ENCODE data around the gene AMDHD2.

Gene AMDHD2

DNA sequence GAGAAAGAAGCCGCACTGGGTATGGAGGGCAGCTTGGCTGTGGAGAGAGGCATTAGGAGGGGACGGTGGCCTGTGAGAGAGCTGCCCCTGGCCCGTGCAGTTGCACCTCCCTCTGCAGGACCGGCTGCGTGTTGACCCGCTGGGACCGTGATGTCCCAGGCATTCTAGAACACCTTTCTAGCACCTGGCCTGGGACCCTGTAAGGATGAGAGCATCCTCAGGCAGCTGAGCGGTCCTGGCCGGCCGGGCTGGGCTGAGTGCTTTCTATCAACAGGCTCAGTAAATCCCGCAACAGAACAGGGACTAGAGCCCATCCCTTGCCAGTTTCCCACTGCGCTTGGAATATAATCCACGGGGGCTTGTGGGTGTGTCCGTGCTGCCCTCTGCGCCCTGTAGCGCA, 30.6 kb upstream of the AMDHD2 start:
- TF ChIP-seq, protein P1, sequence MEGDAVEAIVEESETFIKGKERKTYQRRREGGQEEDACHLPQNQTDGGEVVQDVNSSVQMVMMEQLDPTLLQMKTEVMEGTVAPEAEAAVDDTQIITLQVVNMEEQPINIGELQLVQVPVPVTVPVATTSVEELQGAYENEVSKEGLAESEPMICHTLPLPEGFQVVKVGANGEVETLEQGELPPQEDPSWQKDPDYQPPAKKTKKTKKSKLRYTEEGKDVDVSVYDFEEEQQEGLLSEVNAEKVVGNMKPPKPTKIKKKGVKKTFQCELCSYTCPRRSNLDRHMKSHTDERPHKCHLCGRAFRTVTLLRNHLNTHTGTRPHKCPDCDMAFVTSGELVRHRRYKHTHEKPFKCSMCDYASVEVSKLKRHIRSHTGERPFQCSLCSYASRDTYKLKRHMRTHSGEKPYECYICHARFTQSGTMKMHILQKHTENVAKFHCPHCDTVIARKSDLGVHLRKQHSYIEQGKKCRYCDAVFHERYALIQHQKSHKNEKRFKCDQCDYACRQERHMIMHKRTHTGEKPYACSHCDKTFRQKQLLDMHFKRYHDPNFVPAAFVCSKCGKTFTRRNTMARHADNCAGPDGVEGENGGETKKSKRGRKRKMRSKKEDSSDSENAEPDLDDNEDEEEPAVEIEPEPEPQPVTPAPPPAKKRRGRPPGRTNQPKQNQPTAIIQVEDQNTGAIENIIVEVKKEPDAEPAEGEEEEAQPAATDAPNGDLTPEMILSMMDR (IDR thresholded peaks at IDR 0.05; ENCODE audit: insufficient read depth, low read depth, low read length, missing control alignments), result no peak
- no peak for DNase-seq (ENCODE audit: low read depth)
- no peak overlapping the region for H3K4me3 ChIP-seq (ENCODE audit: low read depth, low read length)

DNA sequence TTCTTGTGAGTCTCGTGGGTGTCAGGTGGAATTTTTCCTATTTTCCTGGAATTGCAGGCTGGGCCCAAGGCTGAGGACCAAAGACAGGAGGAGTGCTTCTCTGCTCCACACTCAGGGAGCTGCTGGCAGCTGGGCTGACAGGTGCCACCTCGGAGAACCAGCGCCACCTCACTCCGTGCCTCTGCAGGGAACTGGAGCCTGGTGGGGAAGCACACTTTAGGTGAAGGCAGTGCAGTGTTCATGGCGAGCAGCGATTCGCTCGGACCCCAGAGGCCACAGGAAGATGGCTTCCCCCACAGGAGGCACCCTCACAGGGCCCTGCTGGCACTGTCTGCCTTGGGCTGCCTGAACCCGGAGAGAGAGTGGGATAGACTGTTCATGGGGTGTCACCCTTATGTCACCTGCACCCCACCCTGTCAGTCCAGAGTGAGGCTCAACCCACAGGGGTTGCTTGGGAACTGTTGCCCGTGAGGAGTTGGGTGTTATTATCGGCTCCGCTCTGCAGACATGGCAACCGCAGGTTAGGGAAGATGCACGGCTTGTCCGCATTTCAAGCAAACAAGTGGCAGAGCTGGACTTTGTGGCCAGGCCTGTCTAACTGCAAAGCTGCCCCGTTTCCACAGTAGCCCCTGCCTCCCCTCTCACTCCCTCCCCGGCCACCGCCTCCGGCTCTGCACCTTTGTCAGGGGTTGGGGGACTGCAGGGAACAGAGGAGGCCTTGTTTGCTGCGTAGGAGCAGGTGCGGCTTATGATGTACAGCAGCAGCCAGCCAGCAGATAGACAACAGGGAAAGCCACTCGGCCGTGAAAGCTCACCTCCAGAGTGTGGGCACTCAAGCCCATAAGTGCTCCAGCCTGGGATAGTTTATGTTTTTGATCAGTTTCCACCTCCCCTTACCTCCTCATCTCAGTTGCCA, 29.7 kb upstream of the AMDHD2 start:
- DNase-seq (ENCODE audit: low read depth), result no peak
- TF ChIP-seq, protein P1 (IDR thresholded peaks at IDR 0.05; ENCODE audit: insufficient read depth, low read depth, low read length, missing control alignments), result no peak
- H3K4me3 ChIP-seq (ENCODE audit: low read depth, low read length), result no peak overlapping the region

DNA sequence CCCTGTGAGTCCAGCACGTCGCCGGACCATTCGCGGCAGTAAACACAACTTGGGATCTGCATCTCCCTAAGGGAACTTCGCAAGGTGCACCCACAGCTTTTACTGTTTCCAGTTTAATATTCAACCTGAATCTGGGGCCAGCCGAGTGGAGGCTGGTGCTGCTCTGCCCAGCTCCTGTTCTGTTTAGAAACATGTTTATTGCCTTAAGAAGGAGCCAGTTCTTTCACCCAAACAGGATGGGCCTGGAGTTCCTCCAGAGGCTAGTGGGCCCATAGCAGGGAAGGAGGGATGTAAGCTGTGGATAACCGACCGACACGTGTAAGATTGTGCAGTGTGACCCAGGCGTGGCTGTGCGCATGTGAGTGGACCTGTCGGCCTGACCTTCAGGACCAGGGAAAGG, 27.9 kb upstream of the AMDHD2 start:
- TF ChIP-seq, protein P1 (IDR thresholded peaks at IDR 0.05; ENCODE audit: insufficient read depth, low read depth, low read length, missing control alignments), result no peak
- no peak for DNase-seq (ENCODE audit: low read depth)

DNA sequence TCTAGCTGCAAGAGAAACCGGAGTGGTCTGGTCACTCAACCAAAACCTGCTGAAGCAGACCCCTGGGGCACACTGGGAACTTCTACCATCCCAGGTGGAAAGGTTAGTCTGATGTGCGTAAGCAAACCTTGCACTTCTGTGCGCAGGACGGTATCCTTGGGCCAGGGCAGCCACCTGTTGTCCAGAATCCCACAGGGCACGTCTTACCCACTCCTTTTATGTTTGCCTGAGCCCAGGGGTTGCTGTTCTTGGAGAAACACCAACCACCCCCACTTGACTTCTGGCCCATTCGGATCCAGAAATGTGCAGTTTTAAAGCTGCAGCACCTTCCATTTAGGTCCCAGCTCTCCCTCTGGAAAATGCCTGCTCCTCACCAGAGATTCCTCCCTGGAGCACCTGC, 26.6 kb upstream of the AMDHD2 start:
- TF ChIP-seq, protein P1 (IDR thresholded peaks at IDR 0.05; ENCODE audit: insufficient read depth, low read depth, low read length, missing control alignments), result no peak
- H3K4me3 ChIP-seq (ENCODE audit: low read depth, low read length), result no peak overlapping the region
- DNase-seq (ENCODE audit: low read depth), result no peak

More for the DNA sequence above, 27.9 kb upstream of the AMDHD2 start:
- H3K4me3 ChIP-seq (ENCODE audit: low read depth, low read length), result no peak overlapping the region

DNA sequence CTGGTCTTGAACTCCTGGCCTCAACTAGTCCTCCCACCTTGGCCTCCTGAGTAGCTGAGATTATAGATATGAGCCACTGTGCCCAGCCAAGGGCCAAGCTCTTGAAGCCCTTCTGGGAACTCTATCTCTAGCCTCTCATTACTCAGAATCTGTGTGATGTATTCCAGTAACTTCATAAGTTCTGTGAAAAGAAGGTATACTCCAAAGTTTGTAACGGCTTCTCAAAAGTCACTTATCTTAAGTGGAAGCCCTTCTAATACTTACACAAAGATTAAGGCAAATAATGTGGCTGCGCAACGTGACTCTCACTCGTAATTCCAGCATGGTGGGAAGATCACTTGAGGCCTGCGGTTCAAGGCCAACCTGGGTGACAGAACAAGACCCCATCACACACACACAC, 25.6 kb upstream of the AMDHD2 start:
- TF ChIP-seq, protein P1 (IDR thresholded peaks at IDR 0.05; ENCODE audit: insufficient read depth, low read depth, low read length, missing control alignments), result no peak
- DNase-seq (ENCODE audit: low read depth), result no peak
- H3K4me3 ChIP-seq (ENCODE audit: low read depth, low read length), result no peak overlapping the region

DNA sequence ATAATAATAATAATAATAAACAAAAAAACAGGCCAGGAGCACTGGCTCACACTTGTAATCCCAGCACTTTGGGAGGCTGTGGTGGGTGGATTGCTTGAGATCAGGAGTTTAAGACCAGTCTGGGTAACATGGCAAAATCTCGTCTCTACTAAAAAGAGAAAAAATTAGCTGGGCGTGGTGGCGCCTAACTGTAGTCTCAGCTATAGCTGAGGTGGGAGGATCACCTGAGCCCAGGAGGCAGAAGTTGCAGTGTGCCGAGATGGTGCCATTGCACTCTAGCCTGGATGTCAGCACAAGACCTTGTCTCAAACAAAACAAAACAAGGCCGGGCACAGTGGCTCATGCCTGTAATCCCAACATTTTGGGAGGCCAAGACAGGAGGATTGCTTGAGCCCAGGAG, 25.1 kb upstream of the AMDHD2 start:
- DNase-seq (ENCODE audit: low read depth), result no peak
- TF ChIP-seq, protein P1 (IDR thresholded peaks at IDR 0.05; ENCODE audit: insufficient read depth, low read depth, low read length, missing control alignments), result no peak
- H3K4me3 ChIP-seq (ENCODE audit: low read depth, low read length), result no peak overlapping the region

Measured in GM12865 (cell line).